ENCODE measurements around the gene KCNT2.

DNA sequence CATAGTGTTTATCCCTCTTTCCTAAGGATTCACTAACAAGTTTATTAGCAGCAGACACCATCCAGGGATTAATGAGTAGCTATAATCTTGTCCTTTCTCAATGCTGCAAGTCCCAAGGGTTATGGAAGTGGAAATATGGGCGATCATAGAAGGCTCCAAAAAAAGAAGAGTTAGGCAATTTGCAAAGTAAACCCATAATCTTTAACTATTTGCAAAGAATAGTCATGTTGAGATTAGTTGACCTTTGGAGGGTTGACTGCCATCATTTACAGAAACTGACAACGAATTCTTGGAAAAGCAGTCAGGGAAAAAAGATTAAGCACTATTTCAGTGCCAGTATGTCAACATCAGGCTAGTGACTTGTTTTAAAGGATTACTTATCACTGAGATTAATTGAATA lies 169.9 kb downstream of the KCNT2 start:
- TF ChIP-seq, protein P1, sequence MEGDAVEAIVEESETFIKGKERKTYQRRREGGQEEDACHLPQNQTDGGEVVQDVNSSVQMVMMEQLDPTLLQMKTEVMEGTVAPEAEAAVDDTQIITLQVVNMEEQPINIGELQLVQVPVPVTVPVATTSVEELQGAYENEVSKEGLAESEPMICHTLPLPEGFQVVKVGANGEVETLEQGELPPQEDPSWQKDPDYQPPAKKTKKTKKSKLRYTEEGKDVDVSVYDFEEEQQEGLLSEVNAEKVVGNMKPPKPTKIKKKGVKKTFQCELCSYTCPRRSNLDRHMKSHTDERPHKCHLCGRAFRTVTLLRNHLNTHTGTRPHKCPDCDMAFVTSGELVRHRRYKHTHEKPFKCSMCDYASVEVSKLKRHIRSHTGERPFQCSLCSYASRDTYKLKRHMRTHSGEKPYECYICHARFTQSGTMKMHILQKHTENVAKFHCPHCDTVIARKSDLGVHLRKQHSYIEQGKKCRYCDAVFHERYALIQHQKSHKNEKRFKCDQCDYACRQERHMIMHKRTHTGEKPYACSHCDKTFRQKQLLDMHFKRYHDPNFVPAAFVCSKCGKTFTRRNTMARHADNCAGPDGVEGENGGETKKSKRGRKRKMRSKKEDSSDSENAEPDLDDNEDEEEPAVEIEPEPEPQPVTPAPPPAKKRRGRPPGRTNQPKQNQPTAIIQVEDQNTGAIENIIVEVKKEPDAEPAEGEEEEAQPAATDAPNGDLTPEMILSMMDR (IDR thresholded peaks at IDR 0.05) = no peak
- TF ChIP-seq POLR2A (IDR thresholded peaks at IDR 0.05) = no peak
